Measurements from ENCODE around the gene NAA60. TPM values are rescaled to one million over a fixed set of nuclear protein-coding genes. Genes with fewer than 3 reads are reported as not detected.

NAA60 gene
- total and polyA plus RNA-seq, 2 of the 13 experiments (the other 11 are each of a cell fraction or from before 2014, with no cell fraction given), result 14.7 to 32.0 TPM

DNA sequence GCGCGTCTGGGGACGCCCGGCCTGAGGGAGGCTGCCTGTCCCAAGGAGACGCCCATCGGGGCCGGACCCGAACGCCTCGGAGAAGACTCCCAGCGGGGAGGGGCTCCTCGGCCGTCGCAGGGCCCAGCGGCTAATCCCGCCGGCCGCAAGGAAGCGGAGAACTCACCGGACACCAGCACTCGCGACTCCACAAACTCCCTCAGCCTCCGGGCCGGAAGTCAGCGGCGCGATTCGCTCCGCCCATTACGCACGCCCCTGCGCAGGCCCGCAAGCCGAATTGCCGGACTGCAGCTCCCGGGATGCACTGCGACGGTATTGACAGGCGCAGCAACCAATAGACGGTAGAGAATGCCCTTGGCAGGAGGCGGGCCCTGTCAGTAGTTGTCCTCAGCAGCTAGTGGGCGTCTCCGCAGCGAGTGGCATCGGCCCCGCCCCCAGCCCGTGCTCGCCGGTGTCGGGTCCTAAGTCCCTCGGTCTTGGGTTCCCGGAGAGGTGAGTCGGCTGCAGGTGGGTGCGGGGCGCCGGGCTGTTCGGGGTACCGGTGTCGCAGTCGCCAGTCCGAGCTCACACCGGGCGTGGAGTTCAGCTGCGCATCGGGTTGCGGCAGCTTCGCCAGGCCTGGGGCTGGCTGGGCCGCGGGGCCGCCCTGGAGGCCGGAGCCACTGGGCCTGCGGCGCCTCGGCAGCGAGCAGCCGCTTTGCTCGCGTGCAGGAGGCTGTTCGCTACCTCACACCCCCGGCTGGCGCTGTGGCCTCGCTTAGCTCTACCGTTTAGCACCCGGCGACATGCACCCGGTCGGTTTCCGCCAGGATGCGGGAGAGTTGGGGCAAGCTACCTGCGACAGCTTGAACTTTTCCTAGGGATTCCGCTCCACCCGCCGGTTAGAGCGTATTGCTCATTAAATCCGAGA, 42.4 kb upstream of the NAA60 start, which contains the start of the genes ZNF174 and ZSCAN32 (continued):
- TF ChIP-seq ZNF407 (CRISPR knock-in tag; IDR thresholded peaks at IDR 0.05; ENCODE audit: not compliant biosample characterization) (peak; percentile 52), HMGXB4 (CRISPR knock-in tag; IDR thresholded peaks at IDR 0.05; ENCODE audit: borderline replicate concordance in 1 of 2, low read depth in 1 of 2) (peak; percentile 73 to 84; a peak in 3 of 4 replicates), ZNF143 (CRISPR knock-in tag; IDR thresholded peaks at IDR 0.05) (peak; percentile 99), ZNF672 (CRISPR knock-in tag; IDR thresholded peaks at IDR 0.05) (no peak), ZHX1 (CRISPR knock-in tag; IDR thresholded peaks at IDR 0.05; ENCODE audit: low read depth) (peak; percentile 81; the same call in 1 of the 2 replicates), ATF7-NPFF (CRISPR knock-in tag; IDR thresholded peaks at IDR 0.05; ENCODE audit: low read depth) (peak; percentile 90), TBP (CRISPR knock-in tag; IDR thresholded peaks at IDR 0.05) (no peak), DMTF1 (CRISPR knock-in tag; IDR thresholded peaks at IDR 0.05) (no peak)
- TF ChIP-seq, protein P1, sequence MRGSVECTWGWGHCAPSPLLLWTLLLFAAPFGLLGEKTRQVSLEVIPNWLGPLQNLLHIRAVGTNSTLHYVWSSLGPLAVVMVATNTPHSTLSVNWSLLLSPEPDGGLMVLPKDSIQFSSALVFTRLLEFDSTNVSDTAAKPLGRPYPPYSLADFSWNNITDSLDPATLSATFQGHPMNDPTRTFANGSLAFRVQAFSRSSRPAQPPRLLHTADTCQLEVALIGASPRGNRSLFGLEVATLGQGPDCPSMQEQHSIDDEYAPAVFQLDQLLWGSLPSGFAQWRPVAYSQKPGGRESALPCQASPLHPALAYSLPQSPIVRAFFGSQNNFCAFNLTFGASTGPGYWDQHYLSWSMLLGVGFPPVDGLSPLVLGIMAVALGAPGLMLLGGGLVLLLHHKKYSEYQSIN (CRISPR knock-in tag; IDR thresholded peaks at IDR 0.05; ENCODE audit: borderline replicate concordance), result no peak
